ACC112 (cell line): ENCODE measurements around the gene PCDHB6.
"Not testable (repeated sequence)": the region's sequence is repeated elsewhere in the genome, so short reads cannot be mapped to it uniquely, and the experiment has no call there.

Experiments
- H2AFZ ChIP-seq: fragments of 200-600 bp; sonication (generic); one replicate; pipeline ENCODE4 v1.6.0; 2017; ENCODE audit warnings: antibody characterized with exemption, low read length; ENCODE audit not compliant: unreplicated experiment
- H3K27ac ChIP-seq: fragments of 200-600 bp; sonication (generic); 2 replicates; pipeline ENCODE4 v1.5.1; 2014; ENCODE audit warnings: low read depth, mild to moderate bottlenecking, antibody characterized with exemption, low read length, moderate library complexity
- H3K27me3 ChIP-seq: fragments of 200-600 bp; sonication (generic); 2 replicates; pipeline ENCODE4 v1.6.1; 2014; ENCODE audit warnings: mild to moderate bottlenecking, antibody characterized with exemption, low read length, moderate library complexity, mixed read lengths; ENCODE audit not compliant: insufficient read depth
- H3K36me3 ChIP-seq: fragments of 200-600 bp; sonication (generic); 2 replicates; pipeline ENCODE4 v1.6.1; 2016; ENCODE audit warnings: mild to moderate bottlenecking, antibody characterized with exemption, low read length, moderate library complexity, mixed read lengths; ENCODE audit not compliant: insufficient read depth
- H3K4me1 ChIP-seq: fragments of 200-600 bp; sonication (generic); one replicate; pipeline ENCODE4 v1.6.1; 2016; ENCODE audit warnings: low read length, mixed read lengths; ENCODE audit not compliant: insufficient read depth, unreplicated experiment, control insufficient read depth
- H3K4me3 ChIP-seq: fragments of 200-600 bp; sonication (generic); 2 replicates; pipeline ENCODE4 v1.5.1; 2014; ENCODE audit warnings: mild to moderate bottlenecking, low read depth, low read length
- H3K79me2 ChIP-seq: fragments of 200-600 bp; sonication (generic); one replicate; pipeline ENCODE4 v1.6.0; 2016; ENCODE audit warnings: low read length; ENCODE audit not compliant: control insufficient read depth, unreplicated experiment, insufficient read depth

PCDHB6 gene

GRCh38 chr5:141149812-141150211 is at the start of gene PCDHB6:
TSS of gene PCDHB6 (plus strand) at chr5:141150057. CDS start at chr5:141150258, 201 bp downstream.
- H3K27ac ChIP-seq = no peak within 1 kb of the TSS
- no peaks in the 10 kb centered on the region for H3K79me2 ChIP-seq
- no peaks in the 10 kb centered on the region for H3K4me1 ChIP-seq
- no peak within 1 kb of the TSS for H2AFZ ChIP-seq
- H3K36me3 ChIP-seq = no peaks in the 10 kb centered on the region
- peaks cover 5% of the 10 kb centered on the region; the same call in 1 of the 2 replicates for H3K27me3 ChIP-seq
- H3K4me3 ChIP-seq = no peak within 1 kb of the TSS; the same call in 1 of the 2 replicates

- Histone ChIP-seq H3K4me3 (no peak within 1 kb of the TSS), H2AFZ (no peak within 1 kb of the TSS), H3K27me3 (no peaks in the 10 kb centered on the region)
Measured at GRCh38 chr5:141100243-141100805, 49.5 kb upstream of the PCDHB6 start, which contains the start of gene PCDHB3. TSS of gene PCDHB3 (plus strand) at chr5:141100473. CDS start at chr5:141100650, 177 bp downstream.

GRCh38 chr5:141101059-141101458 is 48.8 kb upstream of the PCDHB6 start:
- Histone ChIP-seq H3K36me3 (no peaks in the 10 kb centered on the region), H3K27ac (no peak overlapping the region)

More at GRCh38 chr5:141100243-141100805, 49.5 kb upstream of the PCDHB6 start, which contains the start of gene PCDHB3:
- H3K36me3 ChIP-seq = no peaks in the 10 kb centered on the region
- no peak within 1 kb of the TSS for H3K27ac ChIP-seq
- H3K79me2 ChIP-seq = no peaks in the 10 kb centered on the region
- no peaks in the 10 kb centered on the region for H3K4me1 ChIP-seq

GRCh38 chr5:141102070-141102469 is 47.8 kb upstream of the PCDHB6 start:
- not testable (repeated sequence) for H3K27me3 ChIP-seq, H3K4me1 ChIP-seq, H2AFZ ChIP-seq, H3K79me2 ChIP-seq, H3K4me3 ChIP-seq, H3K27ac ChIP-seq, H3K36me3 ChIP-seq

More at GRCh38 chr5:141101059-141101458, 48.8 kb upstream of the PCDHB6 start:
- H2AFZ ChIP-seq = no peak overlapping the region
- H3K27me3 ChIP-seq = no peaks in the 10 kb centered on the region
- no peaks in the 10 kb centered on the region for H3K4me1 ChIP-seq
- no peaks in the 10 kb centered on the region for H3K79me2 ChIP-seq
- no peak overlapping the region for H3K4me3 ChIP-seq

- H3K4me3 ChIP-seq, H3K27ac ChIP-seq, H3K79me2 ChIP-seq, H3K36me3 ChIP-seq, H2AFZ ChIP-seq, H3K4me1 ChIP-seq, H3K27me3 ChIP-seq: not testable (repeated sequence)
Measured at GRCh38 chr5:141102471-141102870, 47.4 kb upstream of the PCDHB6 start.

GRCh38 chr5:141105350-141105749 is 44.5 kb upstream of the PCDHB6 start:
- Histone ChIP-seq H3K27me3 (no peaks in the 10 kb centered on the region), H3K36me3 (no peaks in the 10 kb centered on the region), H3K4me1 (no peaks in the 10 kb centered on the region), H3K27ac (no peak overlapping the region), H2AFZ (no peak overlapping the region), H3K79me2 (no peaks in the 10 kb centered on the region), H3K4me3 (no peak overlapping the region)

GRCh38 chr5:141119250-141119649 is 30.6 kb upstream of the PCDHB6 start:
- no peaks in the 10 kb centered on the region for H3K4me1 ChIP-seq
- H3K27me3 ChIP-seq = 0 out of 2 replicates have a peak, but pooled peaks cover 4% of the 10 kb centered on the region
- H3K79me2 ChIP-seq = no peaks in the 10 kb centered on the region

GRCh38 chr5:141121563-141121962 is 28.3 kb upstream of the PCDHB6 start, which contains the start of gene PCDHB4:
TSS of gene PCDHB4 (plus strand) at chr5:141121818. CDS start at chr5:141121999, 181 bp downstream.
- Histone ChIP-seq H3K36me3 (no peaks in the 10 kb centered on the region), H2AFZ (no peak within 1 kb of the TSS), H3K79me2 (no peaks in the 10 kb centered on the region), H3K27me3 (0 out of 2 replicates have a peak, but pooled peaks cover 4% of the 10 kb centered on the region), H3K4me3 (no peak within 1 kb of the TSS), H3K27ac (no peak within 1 kb of the TSS), H3K4me1 (no peaks in the 10 kb centered on the region)

More at GRCh38 chr5:141119250-141119649, 30.6 kb upstream of the PCDHB6 start:
- H3K4me3 ChIP-seq = no peak overlapping the region
- H3K36me3 ChIP-seq = no peaks in the 10 kb centered on the region
- H2AFZ ChIP-seq = no peak overlapping the region
- no peak overlapping the region for H3K27ac ChIP-seq

GRCh38 chr5:141121985-141122384 is 27.9 kb upstream of the PCDHB6 start:
- Histone ChIP-seq H3K36me3 (no peaks in the 10 kb centered on the region), H3K79me2 (no peaks in the 10 kb centered on the region), H3K4me1 (no peaks in the 10 kb centered on the region), H3K4me3 (no peak overlapping the region), H2AFZ (no peak overlapping the region), H3K27ac (no peak overlapping the region), H3K27me3 (0 out of 2 replicates have a peak, but pooled peaks cover 4% of the 10 kb centered on the region)

GRCh38 chr5:141123396-141124135 is 26.3 kb upstream of the PCDHB6 start:
- H3K27ac ChIP-seq, H2AFZ ChIP-seq, H3K4me1 ChIP-seq, H3K27me3 ChIP-seq, H3K36me3 ChIP-seq, H3K79me2 ChIP-seq, H3K4me3 ChIP-seq: not testable (repeated sequence)

GRCh38 chr5:141127305-141127704 is 22.6 kb upstream of the PCDHB6 start:
- H3K27me3 ChIP-seq = no peaks in the 10 kb centered on the region
- no peaks in the 10 kb centered on the region for H3K4me1 ChIP-seq
- no peaks in the 10 kb centered on the region for H3K36me3 ChIP-seq
- no peak overlapping the region for H3K27ac ChIP-seq
- H3K4me3 ChIP-seq = no peak overlapping the region
- no peak overlapping the region for H2AFZ ChIP-seq
- no peaks in the 10 kb centered on the region for H3K79me2 ChIP-seq
